PFSK-1 (cell line): ENCODE data around the gene MMEL1.

Source experiments
- FOXP2 ChIP-seq: optimal IDR thresholded peaks from 2 replicates; pipeline ENCODE3; 2011; ENCODE audit warnings: borderline replicate concordance, control low read depth, inconsistent platforms; ENCODE audit not compliant: insufficient read depth; ENCODE audit errors: extremely low read length, extremely low read depth
- POLR2AphosphoS5 ChIP-seq: IDR thresholded peaks from 2 replicates; pipeline ENCODE4 v1.6.1; 2012; ENCODE audit warnings: low read depth, mild to moderate bottlenecking, control low read depth, low read length, moderate library complexity
- SIN3A ChIP-seq: IDR thresholded peaks from 2 replicates; pipeline ENCODE4 v1.6.1; 2012; ENCODE audit warnings: mild to moderate bottlenecking, low read length, moderate library complexity, borderline replicate concordance; ENCODE audit not compliant: insufficient read depth
- TAF1 ChIP-seq: IDR thresholded peaks from 2 replicates; pipeline ENCODE4 v1.6.1; 2012; ENCODE audit warnings: low read length, control low read depth, borderline replicate concordance; ENCODE audit not compliant: insufficient read depth
- TF ChIP-seq, protein P1 (sequence below), 2 experiments: IDR thresholded peaks; 2 replicates each; pipeline versions ENCODE4 v1.6.1 to v1.8.0; 2011 to 2012; ENCODE audit warnings: low read depth in 2 of 2, low read length in 2 of 2, control low read depth in 1 of 2, inconsistent platforms in 1 of 2, mild to moderate bottlenecking in 1 of 2, moderate library complexity in 1 of 2; ENCODE audit not compliant: insufficient read depth in 1 of 2

Gene MMEL1

DNA sequence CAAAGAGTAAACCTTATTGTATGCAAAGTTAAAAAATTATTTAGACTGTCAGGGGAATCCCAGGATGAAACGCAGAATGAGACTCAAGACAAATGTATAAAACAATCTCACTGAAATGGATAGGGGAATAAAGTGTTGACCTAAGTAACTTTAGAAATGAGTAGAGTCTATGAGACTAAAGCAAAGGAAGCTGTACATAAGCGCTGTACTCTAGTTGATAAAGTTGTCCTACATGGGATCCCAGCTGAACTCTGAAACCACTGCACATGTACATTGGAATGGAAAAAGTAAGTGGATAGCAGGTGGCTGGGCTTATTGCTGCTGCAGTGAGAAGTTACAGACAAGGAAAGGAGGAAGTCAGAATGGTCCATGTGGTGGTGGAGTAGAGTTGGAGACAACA lies 18.7 kb downstream of the MMEL1 start:
- TF ChIP-seq, protein P1, sequence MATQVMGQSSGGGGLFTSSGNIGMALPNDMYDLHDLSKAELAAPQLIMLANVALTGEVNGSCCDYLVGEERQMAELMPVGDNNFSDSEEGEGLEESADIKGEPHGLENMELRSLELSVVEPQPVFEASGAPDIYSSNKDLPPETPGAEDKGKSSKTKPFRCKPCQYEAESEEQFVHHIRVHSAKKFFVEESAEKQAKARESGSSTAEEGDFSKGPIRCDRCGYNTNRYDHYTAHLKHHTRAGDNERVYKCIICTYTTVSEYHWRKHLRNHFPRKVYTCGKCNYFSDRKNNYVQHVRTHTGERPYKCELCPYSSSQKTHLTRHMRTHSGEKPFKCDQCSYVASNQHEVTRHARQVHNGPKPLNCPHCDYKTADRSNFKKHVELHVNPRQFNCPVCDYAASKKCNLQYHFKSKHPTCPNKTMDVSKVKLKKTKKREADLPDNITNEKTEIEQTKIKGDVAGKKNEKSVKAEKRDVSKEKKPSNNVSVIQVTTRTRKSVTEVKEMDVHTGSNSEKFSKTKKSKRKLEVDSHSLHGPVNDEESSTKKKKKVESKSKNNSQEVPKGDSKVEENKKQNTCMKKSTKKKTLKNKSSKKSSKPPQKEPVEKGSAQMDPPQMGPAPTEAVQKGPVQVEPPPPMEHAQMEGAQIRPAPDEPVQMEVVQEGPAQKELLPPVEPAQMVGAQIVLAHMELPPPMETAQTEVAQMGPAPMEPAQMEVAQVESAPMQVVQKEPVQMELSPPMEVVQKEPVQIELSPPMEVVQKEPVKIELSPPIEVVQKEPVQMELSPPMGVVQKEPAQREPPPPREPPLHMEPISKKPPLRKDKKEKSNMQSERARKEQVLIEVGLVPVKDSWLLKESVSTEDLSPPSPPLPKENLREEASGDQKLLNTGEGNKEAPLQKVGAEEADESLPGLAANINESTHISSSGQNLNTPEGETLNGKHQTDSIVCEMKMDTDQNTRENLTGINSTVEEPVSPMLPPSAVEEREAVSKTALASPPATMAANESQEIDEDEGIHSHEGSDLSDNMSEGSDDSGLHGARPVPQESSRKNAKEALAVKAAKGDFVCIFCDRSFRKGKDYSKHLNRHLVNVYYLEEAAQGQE (IDR thresholded peaks at IDR 0.05; ENCODE audit: insufficient read depth in 1 of 2, low read depth in 2 of 2, low read length in 2 of 2) = no peak
- TF ChIP-seq SIN3A (no peak), FOXP2 (no peak), TAF1 (no peak), POLR2AphosphoS5 (no peak)

DNA sequence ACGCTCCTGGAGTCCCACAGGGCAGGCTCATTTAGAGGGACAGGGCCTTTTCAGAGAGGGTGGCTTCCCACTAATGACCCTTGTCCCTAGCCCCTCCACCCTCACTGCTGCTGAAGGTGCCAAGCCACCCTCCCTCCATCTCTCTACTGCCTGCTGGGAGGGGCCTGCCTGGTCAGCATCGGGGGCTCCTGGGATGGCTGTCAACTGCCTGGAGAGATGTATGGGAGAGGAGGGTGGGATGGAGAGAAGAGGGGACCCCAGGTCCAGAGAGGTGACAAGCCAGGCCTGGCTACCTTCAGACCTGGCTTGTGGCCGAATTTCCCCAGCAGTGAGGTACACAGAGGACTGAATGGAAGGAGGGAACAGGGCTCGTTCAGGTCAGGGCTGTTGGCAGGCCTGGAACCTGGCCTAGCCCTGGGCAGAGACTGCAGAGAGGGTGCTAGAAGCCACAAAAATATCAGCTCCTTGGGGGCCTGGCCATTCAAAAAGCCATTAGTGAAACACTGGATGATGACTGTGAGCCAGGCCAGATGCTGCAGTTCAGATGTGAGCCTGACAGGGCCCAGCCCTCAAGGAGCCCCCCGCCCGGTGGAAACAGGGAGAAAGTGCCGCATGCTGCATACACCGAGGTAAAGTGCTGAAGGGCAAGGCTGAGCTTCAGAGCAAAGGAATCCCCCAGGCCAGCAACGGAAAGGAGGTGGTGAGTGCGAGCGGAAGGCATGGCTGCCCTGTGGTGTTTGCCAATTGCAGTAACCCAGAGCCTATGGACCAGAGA lies 20.0 kb downstream of the MMEL1 start:
- no peak for TF ChIP-seq FOXP2
- TF ChIP-seq SIN3A = no peak
- TF ChIP-seq, protein P1 (IDR thresholded peaks at IDR 0.05; ENCODE audit: insufficient read depth in 1 of 2, low read depth in 2 of 2, low read length in 2 of 2) = no peak
- no peak for TF ChIP-seq TAF1
- no peak for TF ChIP-seq POLR2AphosphoS5

DNA sequence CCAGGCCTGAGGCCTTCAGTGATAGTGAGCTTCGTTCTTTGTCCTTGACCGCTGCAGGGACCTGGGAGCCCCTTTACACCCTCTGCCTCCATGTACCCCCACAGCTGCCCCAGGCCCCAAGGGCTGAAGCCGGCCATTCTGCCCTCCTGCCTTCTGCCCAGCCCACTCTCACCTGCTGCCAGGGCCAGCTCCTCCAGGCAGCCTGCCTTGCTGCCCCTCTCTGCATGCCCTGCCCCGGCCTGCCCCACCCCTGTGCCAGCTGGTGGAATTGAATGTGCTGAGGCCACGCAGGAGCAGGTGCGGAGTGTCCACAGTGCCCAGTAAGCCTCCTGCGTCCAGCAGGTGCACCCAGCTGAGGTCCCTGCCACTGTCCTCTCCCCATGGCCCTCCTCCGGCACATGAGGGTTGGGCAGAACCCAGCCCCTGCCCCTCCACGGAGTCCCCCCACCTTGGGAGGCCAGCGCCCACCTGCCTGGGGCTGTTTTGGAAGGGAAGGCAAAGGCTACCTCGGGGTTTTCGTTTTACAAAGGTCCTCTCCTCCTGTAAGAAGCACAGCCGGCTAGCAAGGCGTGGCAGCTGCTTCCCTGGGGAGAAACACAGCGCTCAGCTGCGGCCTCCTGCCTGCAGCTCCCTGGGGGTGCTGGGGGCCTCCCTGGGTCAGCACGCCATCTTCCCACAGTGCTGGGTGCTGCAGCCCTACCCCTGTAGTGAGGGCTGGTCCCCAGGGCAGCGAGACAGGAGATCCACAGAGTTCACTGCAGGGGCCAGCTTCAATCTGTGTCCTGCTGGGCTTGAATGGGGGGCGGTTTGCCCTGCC lies 21.0 kb downstream of the MMEL1 start:
- TF ChIP-seq FOXP2 = no peak
- TF ChIP-seq, protein P1 (IDR thresholded peaks at IDR 0.05; ENCODE audit: insufficient read depth in 1 of 2, low read depth in 2 of 2, low read length in 2 of 2) = no peak
- TF ChIP-seq POLR2AphosphoS5 = no peak

DNA sequence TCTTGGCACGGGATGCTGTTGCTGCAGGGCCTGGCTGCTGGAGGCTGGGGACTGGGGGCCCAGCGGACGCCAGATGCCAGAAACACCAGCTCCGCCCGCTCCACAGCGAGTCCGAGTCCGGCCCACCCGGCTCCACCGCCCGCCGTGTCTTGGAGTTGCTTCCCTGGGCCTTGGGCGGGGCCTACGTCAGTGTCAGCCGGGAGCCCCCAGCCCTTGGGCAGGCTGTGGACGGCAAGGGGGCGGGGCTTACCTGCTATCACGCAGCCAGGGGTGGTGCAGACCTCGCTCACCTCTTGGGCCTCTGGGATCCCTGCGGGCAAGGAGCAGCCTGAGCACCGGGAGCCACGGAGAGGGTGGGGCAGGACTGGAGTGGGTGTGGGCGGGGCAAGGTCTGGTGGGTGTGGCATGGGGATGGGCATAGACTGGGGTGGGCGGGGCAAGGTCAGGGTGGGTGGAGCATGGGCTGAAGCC lies 21.8 kb downstream of the MMEL1 start:
- no peak for TF ChIP-seq TAF1
- TF ChIP-seq SIN3A = no peak
- no peak for TF ChIP-seq POLR2AphosphoS5
- TF ChIP-seq FOXP2 = no peak
- TF ChIP-seq, protein P1 (IDR thresholded peaks at IDR 0.05; ENCODE audit: insufficient read depth in 1 of 2, low read depth in 2 of 2, low read length in 2 of 2) = no peak
